ENCODE results near the gene EHD3. TPM values are rescaled to one million over a fixed set of nuclear protein-coding genes. Genes with fewer than 3 reads are reported as not detected.

Gene EHD3
- total RNA-seq, 1 donor, result 16.3 TPM

DNA sequence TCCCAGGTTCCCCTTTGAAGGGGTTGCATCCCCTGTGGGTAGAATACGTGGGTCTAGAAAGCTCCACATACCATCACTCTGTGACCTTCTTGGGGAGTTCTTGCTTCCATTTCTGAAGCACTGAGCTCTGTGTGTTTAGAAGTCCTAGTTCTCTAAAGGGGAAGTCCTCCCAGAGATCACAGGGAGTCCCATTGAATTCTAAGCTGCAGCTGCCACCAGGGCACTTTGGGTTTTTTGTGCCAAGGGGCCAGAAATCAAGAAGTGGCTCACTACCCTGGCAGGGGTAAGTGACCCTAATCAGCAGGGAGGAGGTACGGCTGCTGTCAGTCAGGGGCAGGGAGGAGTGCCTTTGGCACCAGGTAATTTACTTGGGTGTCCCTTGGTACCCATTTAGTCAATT is 70.9 kb downstream of the EHD3 start:
- H3K4me3 ChIP-seq (ENCODE audit: insufficient read depth, low read length), result no peak overlapping the region
- H3K79me2 ChIP-seq (ENCODE audit: insufficient read depth, low read length), result no peaks in the 10 kb centered on the region
- peaks cover 1% of the 10 kb centered on the region for H3K27me3 ChIP-seq (ENCODE audit: insufficient read depth, low read length)
- H2AFZ ChIP-seq (ENCODE audit: low read length), result no peak overlapping the region
- no peaks in the 10 kb centered on the region for H4K20me1 ChIP-seq (ENCODE audit: insufficient read depth, low read length)
- H3K4me2 ChIP-seq (ENCODE audit: insufficient read depth, low read length), result no peak overlapping the region
- H3K36me3 ChIP-seq (ENCODE audit: insufficient read depth, low read length), result no peaks in the 10 kb centered on the region
- no peaks in the 10 kb centered on the region for H3K9me3 ChIP-seq (ENCODE audit: low read depth, low read length)
- no peaks in the 10 kb centered on the region for H3K4me1 ChIP-seq (ENCODE audit: insufficient read depth, low read length)
- no peak for DNase-seq (ENCODE audit: insufficient read length, low spot score, missing footprints)
- H3K27ac ChIP-seq (ENCODE audit: low read depth, low read length), result no peak overlapping the region
- TF ChIP-seq, protein P1, sequence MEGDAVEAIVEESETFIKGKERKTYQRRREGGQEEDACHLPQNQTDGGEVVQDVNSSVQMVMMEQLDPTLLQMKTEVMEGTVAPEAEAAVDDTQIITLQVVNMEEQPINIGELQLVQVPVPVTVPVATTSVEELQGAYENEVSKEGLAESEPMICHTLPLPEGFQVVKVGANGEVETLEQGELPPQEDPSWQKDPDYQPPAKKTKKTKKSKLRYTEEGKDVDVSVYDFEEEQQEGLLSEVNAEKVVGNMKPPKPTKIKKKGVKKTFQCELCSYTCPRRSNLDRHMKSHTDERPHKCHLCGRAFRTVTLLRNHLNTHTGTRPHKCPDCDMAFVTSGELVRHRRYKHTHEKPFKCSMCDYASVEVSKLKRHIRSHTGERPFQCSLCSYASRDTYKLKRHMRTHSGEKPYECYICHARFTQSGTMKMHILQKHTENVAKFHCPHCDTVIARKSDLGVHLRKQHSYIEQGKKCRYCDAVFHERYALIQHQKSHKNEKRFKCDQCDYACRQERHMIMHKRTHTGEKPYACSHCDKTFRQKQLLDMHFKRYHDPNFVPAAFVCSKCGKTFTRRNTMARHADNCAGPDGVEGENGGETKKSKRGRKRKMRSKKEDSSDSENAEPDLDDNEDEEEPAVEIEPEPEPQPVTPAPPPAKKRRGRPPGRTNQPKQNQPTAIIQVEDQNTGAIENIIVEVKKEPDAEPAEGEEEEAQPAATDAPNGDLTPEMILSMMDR (IDR thresholded peaks at IDR 0.05; ENCODE audit: extremely low read depth, low read depth, low read length), result no peak

DNA sequence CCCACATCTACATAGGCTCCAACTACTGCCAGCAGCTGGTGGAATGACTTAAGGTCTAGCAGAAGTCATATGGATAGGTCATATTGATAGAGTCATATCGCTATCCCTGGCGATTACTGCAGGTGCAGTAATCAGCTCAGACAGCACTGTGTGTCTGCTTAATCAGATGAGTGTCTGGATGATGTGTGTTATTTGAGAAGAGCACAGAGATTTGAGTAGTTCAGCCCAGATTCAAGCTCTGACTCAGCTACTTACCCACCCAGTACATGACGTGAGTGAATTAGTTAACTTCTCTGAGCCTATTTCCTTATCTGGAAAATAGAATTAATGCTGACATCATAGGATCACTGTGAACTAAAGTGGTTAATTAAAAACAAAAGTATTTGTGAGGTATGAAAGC is 78.9 kb downstream of the EHD3 start:
- Histone ChIP-seq H3K27me3 (ENCODE audit: insufficient read depth, low read length) (peaks cover 5% of the 10 kb centered on the region), H2AFZ (ENCODE audit: low read length) (no peak overlapping the region), H3K27ac (ENCODE audit: low read depth, low read length) (no peak overlapping the region), H3K36me3 (ENCODE audit: insufficient read depth, low read length) (no peaks in the 10 kb centered on the region), H3K4me1 (ENCODE audit: insufficient read depth, low read length) (peaks cover 1% of the 10 kb centered on the region), H3K79me2 (ENCODE audit: insufficient read depth, low read length) (no peaks in the 10 kb centered on the region), H4K20me1 (ENCODE audit: insufficient read depth, low read length) (no peaks in the 10 kb centered on the region), H3K4me2 (ENCODE audit: insufficient read depth, low read length) (no peak overlapping the region), H3K4me3 (ENCODE audit: insufficient read depth, low read length) (no peak overlapping the region), H3K9me3 (ENCODE audit: low read depth, low read length) (no peaks in the 10 kb centered on the region)
- TF ChIP-seq, protein P1 (IDR thresholded peaks at IDR 0.05; ENCODE audit: extremely low read depth, low read depth, low read length), result no peak
- no peak for DNase-seq (ENCODE audit: insufficient read length, low spot score, missing footprints)

DNA sequence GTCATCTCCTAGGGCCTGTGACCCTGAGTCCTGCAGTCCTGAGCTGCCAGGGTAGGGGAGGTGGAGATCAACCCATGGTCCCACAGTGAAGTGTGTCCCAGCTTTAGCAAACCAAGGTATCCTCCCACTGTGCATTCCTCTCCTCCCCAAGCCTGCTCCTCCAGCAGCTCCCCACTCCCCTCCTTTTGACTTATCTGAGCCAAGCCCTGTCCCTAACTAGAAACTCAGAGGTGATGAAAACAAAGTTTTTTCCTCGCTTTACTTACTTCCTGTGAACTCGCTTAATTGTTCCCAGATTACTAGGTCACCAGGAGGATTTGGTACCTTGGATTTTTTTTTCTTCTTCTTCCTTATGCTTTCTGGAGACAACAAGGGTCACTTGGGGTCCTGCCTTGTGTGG is 80.8 kb downstream of the EHD3 start:
- Histone ChIP-seq H3K4me3 (ENCODE audit: insufficient read depth, low read length) (no peak overlapping the region), H3K27me3 (ENCODE audit: insufficient read depth, low read length) (peaks cover 4% of the 10 kb centered on the region), H3K27ac (ENCODE audit: low read depth, low read length) (no peak overlapping the region), H2AFZ (ENCODE audit: low read length) (no peak overlapping the region), H3K4me1 (ENCODE audit: insufficient read depth, low read length) (peaks cover 16% of the 10 kb centered on the region), H3K36me3 (ENCODE audit: insufficient read depth, low read length) (no peaks in the 10 kb centered on the region), H3K79me2 (ENCODE audit: insufficient read depth, low read length) (no peaks in the 10 kb centered on the region), H4K20me1 (ENCODE audit: insufficient read depth, low read length) (no peaks in the 10 kb centered on the region), H3K4me2 (ENCODE audit: insufficient read depth, low read length) (no peak overlapping the region), H3K9me3 (ENCODE audit: low read depth, low read length) (no peaks in the 10 kb centered on the region)
- no peak for DNase-seq (ENCODE audit: insufficient read length, low spot score, missing footprints)
- TF ChIP-seq, protein P1 (IDR thresholded peaks at IDR 0.05; ENCODE audit: extremely low read depth, low read depth, low read length), result no peak

DNA sequence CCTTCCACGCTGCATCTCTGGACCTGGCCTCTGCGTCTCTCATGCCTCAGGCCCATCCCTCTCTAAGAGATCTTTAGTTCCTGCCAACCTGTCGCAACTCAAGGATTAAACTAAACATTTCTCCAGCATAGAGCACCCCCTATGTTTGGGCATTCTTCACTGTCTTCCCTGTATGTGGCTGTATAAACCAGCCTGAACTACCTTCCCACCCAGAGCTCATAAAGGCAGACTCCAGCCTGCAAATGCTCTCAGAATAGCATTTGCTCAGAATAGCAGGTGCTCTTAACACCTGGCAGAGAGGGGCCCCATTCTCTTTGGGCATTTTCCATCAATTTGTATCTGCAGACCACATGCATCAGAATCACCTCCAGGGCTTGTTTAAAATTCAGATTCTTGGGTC is 83.4 kb downstream of the EHD3 start:
- no peak overlapping the region for H3K4me2 ChIP-seq (ENCODE audit: insufficient read depth, low read length)
- DNase-seq (ENCODE audit: insufficient read length, low spot score, missing footprints), result no peak
- no peaks in the 10 kb centered on the region for H3K27me3 ChIP-seq (ENCODE audit: insufficient read depth, low read length)
- no peak overlapping the region for H3K27ac ChIP-seq (ENCODE audit: low read depth, low read length)
- H3K36me3 ChIP-seq (ENCODE audit: insufficient read depth, low read length), result no peaks in the 10 kb centered on the region
- no peaks in the 10 kb centered on the region for H3K9me3 ChIP-seq (ENCODE audit: low read depth, low read length)
- no peaks in the 10 kb centered on the region for H4K20me1 ChIP-seq (ENCODE audit: insufficient read depth, low read length)
- H2AFZ ChIP-seq (ENCODE audit: low read length), result no peak overlapping the region
- TF ChIP-seq, protein P1 (IDR thresholded peaks at IDR 0.05; ENCODE audit: extremely low read depth, low read depth, low read length), result no peak
- no peaks in the 10 kb centered on the region for H3K79me2 ChIP-seq (ENCODE audit: insufficient read depth, low read length)
- H3K4me3 ChIP-seq (ENCODE audit: insufficient read depth, low read length), result no peak overlapping the region
- H3K4me1 ChIP-seq (ENCODE audit: insufficient read depth, low read length), result peaks cover 16% of the 10 kb centered on the region
